SKM-1 treated with dmso at 0.1 percent for 144 hours (cell line): ENCODE results near the gene MR1.

Experiments used
- DNase-seq: peaks from one replicate; lab custom pipeline; 2025; ENCODE audit not compliant: unreplicated experiment; lab: John Stamatoyannopoulos, UW

MR1 gene

GRCh38 chr1:181062836-181063428, 29.1 kb downstream of the MR1 start:
- peak; percentile 80 for DNase-seq

GRCh38 chr1:181064011-181064623, 30.3 kb downstream of the MR1 start:
- DNase-seq, result peak; percentile 25

GRCh38 chr1:181064702-181065101, 30.9 kb downstream of the MR1 start:
- DNase-seq, result no peak

GRCh38 chr1:181073638-181074037, 39.9 kb downstream of the MR1 start:
- DNase-seq, result no peak

GRCh38 chr1:181075766-181076350, 42.1 kb downstream of the MR1 start:
- no peak for DNase-seq

GRCh38 chr1:181076852-181077251, 43.1 kb downstream of the MR1 start:
- DNase-seq, result no peak

GRCh38 chr1:181077576-181078242, 43.9 kb downstream of the MR1 start:
- no peak for DNase-seq

GRCh38 chr1:181079382-181079781, 45.6 kb downstream of the MR1 start:
- DNase-seq, result no peak

GRCh38 chr1:181079920-181080319, 46.1 kb downstream of the MR1 start:
- DNase-seq, result no peak

GRCh38 chr1:181080556-181080955, 46.8 kb downstream of the MR1 start:
- DNase-seq, result no peak

- DNase-seq, result no peak
Measured at GRCh38 chr1:181081395-181081794, 47.6 kb downstream of the MR1 start.

- peak; percentile 97 for DNase-seq
Measured at GRCh38 chr1:181083842-181084605, 50.2 kb downstream of the MR1 start.

- DNase-seq, result no peak
Measured at GRCh38 chr1:181084606-181084969, 50.8 kb downstream of the MR1 start.

GRCh38 chr1:181086091-181086490, 52.3 kb downstream of the MR1 start:
- no peak for DNase-seq

- DNase-seq, result peak; percentile 43
Measured at GRCh38 chr1:181086926-181087325, 53.1 kb downstream of the MR1 start.

- peak; percentile 97 for DNase-seq
Measured at GRCh38 chr1:181087400-181087901, 53.7 kb downstream of the MR1 start.

GRCh38 chr1:181088079-181089016, 54.6 kb downstream of the MR1 start, which contains the start of gene IER5:
Gene IER5, plus strand, starts transcription at chr1:181088700. Its CDS starts 203 bp downstream, at chr1:181088903.
- DNase-seq, result peak; percentile 99

GRCh38 chr1:181089017-181089675, 55.4 kb downstream of the MR1 start:
- no peak for DNase-seq
